RPMI8226 (cell line): ENCODE results near the gene TMEM255B.
"Not testable (repeated sequence)": the region's sequence is repeated elsewhere in the genome, so short reads cannot be mapped to it uniquely, and the experiment has no call there.

Experiments used
- DNase-seq: peaks from one replicate; pipeline ENCODE4 v3.0.0-alpha.2; 2015

Gene TMEM255B

DNA sequence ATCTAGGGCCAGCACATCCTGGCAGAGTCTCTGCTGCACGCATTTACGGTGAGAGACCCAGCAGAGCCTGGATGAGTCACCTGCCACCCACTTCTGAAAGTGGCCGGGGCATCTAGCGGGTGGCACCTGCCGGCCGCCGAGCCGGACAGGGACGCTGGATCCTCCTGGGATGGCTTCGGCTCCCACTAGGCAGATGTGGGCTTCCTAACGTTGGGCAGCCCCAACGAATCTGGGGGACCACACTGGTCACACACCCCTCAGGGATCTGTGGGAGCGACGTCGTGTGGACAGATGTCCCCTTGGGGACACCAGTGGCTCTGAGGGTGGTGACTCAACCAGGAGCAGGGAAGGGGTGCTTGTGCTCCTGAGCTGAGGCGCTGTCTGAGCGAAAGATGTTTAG lies 32.2 kb downstream of the TMEM255B start:
- DNase-seq = no peak

DNA sequence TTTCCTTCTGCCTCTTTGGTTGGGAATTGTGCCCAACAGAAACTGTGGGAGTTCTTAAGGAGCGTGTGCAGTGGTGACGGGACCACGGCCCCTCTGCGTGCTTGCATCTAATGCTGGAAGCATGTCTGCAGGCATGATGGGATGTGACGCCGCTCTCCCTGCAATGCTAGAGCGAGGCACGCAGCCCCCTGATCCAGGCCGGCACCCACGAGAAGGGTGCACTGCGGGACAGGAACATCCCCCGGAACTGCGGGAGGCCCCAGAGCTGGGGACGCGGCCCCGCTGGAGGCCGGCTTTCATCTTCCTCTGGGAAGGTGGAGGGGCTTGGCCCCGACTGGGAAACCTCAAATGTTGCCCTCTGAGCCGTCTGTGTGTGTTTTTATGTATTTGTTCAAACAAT lies 32.7 kb downstream of the TMEM255B start:
- DNase-seq = no peak

DNA sequence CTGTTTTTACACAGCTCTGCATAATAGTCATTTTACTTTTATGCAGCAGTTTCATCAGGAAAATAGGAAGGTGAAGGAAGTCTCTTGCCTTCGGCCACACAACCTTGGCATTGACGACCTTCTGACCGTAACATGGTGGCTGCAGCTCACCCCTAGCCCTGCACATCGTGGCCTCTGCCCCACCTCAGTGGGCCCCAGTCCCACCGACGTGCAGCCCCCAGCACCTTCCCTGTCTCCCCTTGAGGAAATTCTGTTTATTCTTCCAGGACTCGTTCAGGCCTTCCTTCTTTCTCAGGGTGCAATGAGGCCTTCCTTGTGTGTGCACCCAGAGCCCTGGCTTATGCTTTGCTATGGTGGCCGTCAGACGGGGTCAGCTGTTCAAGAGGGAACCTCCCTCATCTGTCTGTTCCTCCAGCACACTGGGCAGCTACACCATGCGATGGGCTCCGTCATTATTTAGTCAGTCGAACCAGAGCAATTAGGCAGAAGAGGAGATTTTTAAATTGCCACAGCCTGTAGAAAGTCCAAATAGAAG lies 33.3 kb downstream of the TMEM255B start:
- DNase-seq = no peak

DNA sequence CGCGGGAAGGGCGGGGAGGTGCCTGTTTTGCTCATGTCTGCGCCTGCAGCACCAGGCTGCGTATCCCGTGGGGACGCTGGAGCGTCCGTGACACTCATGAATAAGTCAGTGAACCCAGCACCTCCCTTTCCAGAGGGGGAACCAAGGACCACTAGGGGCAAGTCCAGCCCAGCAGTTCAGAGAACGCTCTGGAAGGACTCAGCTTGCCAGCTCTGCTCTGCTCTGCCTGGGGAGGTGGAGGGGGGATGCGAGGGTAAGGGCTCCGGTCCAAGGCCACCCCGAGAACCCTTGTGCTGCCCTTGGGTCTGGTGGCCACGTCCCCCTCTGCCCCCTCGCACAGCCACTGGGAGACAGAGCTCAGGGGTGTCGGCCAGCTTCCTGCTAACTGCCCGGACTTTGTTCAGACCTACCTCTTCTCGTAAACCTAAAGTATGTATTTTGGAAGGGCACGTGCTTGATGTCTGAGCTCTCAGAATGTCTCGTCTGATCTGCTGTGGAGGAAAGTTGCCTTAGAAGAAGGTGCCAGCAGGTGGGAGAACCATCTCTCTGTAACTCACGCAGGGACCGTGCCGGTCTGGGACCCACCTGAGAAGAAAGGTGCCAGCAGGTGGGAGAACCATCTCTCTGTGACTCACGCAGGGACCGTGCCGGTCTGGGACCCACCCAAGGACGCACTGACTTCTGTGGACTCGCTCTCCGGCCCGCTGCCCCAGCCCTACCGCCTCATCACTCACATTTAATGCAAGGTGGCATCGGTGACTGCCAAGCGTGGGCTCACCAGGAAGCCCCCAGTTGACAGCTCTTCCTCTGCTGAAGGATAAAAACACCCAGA lies 34.1 kb downstream of the TMEM255B start:
- DNase-seq = no peak

DNA sequence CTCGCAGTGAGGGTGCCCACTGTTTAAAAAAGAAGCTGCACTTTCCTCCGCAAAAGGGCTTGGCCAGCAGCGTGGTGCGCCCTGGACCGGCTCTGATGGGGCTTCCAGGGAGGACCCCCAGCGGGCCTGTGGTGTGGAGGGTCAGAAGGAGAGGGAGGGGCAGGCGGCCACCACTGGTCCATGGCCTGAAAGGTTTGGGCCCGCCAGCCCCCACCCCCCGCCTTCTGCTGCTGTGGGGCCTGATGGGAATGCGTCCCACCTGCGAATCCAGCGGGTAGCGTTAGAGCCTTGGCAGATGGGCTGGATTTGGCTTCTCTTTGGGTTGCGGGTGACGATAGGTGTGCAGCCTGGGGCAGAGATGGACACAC lies 34.7 kb downstream of the TMEM255B start:
- no peak for DNase-seq

DNA sequence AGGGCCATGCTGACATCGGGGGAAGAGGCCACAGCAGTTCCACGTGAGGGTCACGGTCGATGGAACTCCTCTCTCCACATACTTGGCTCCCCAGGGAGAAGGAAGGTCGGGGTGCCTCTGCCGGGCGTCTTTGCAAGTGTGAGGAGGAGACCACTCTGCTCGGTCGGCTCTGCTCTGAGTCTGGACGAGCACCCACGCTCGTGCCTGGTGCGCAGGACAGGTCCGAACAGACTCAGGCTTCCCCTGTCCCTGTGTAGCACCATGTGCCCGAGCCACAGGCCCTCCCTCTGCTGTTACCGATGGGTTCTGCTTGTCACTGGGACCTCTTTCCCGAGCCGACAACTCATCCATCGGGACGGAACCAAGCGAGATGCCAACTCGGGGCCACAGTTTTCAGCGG lies 35.1 kb downstream of the TMEM255B start:
- no peak for DNase-seq

DNA sequence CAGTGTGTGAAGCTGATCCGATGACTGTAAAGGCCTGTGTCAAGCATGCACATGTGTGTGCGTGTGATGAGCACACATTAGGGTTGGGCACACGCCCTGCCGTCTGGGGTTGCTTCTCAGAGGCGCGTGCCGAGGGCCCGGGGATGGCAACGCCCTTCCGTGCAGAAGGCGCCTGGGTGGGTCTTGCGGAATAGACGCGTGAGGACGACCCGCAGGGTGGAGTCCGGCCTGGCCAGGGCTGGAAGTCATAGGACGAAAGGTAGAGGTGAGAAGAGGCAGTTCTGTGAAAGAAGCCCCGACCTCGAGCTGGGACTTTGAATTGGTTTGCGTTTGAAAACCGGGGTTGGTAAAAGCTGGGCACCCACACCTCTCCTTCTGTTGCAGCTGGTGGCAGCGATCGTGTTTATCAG lies 35.7 kb downstream of the TMEM255B start:
- DNase-seq = no peak

DNA sequence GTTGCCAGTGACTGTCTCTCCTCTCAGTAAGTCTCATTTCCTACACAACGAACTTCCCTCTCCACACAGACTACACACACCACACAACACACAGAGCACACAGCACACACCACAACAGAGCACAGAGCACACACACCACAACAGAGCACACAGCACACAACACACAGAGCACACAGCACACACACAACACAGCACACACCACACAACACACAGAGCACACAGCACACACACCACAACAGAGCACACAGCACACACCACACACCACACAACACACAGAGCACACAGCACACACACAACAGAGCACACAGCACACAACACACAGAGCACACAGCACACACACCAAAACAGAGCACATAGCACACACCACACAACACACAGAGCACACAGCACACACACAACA lies 36.3 kb downstream of the TMEM255B start:
- not testable (repeated sequence) for DNase-seq

DNA sequence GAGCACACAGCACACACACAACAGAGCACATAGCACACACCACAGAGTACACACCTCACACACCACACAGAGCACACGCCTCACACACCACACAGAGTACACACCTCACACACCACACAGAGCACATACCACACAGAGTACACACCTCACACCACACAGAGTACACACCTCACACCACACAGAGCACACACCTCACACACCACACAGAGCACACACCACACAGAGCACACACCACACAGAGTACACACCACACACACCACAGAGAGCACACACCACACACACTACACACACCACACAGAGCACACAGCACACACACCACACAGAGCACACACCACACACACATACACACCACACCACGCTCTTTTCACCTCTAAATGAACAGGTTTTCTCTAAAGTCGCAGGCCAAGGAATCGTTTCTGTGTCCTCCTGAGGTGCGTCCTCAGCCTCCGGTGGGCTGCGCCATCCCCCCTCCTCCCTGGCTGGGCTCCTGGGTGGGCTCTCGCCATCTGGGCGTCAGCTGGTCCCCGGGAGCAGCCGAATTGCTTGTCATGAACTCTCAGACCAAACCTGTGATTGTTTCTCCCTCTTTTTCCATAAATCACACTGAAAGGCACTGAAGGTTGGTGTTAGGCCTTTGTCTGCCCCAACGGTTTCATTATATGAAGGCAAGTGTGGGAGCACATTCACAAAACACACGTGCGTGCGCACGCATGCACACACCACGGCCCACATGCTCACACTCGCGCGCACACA lies 37.4 kb downstream of the TMEM255B start:
- no peak for DNase-seq

DNA sequence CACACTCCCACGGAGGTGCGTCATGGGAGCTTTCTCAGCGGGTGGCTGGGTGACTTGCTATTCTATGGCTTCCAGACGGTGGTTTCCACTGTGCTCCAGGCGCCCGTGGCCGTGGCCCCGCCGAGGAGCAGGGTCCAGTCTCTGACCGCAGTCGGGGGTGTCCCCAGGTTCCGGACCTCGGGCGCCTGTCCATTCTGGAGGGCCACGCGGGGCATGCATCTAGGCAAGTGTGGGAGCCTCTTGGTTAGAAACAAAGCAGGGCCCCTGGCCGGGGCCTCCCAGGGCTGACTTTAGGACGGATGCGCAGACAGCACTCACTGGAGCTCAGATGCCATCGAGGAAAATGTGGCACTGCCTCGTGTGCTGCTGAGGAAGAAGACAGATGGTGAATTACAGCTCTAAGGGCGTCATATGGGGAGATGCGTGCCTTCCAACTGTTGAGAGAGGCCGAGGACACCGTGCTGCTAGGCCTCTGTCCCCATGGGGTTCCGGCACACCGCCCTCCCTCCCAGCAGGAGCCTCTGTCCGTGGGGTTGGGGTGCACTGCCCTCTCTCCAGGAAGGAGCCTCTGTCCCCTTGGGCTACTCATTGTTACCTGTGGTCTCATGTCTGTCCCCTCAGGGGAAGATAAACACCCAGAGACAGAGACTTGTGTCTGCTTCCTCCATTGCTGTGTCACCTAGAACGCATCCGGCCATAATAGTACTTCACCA lies 38.1 kb downstream of the TMEM255B start:
- no peak for DNase-seq

DNA sequence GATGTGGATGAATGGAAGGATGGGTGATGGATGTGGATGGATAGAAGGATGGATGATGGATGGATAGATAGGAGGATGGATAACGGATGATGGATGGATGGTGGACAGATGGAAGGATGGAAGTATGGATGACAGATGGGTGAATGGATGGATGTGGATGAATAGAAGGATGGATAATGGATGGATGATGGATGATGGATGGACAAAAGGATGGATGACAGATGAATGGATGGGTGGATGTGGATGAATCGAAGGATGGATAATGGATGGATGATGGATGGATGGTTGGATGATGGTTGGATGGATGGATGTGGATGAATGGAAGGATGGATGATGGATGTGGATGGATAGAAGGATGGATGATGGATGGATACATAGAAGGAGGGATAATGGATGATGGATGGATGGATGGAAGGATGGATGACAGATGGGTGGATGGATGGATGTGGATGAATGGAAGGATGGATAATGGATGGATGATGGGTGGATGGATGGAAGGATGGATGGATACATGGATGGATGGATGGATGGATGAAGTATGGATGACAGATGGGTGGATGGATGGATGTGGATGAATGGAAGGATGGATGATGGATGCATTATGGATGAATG lies 39.3 kb downstream of the TMEM255B start:
- DNase-seq = no peak

DNA sequence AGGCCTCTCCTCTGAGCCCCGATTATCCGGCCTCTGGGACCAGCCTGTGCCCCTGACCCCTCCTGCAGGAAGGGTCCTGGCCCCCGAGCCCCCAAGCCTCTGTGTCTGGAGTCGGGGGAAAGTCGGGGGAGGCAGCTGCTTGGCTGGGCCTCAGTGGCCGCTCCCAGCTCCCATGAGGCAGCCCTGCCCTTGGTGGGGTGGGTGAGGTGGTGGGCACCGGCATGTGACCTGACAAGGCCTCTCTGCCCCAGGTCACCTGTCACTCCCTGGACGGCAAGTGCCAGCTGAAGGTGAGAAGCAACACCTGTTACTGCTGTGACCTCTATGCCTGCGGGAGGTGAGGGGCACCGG lies 41.5 kb downstream of the TMEM255B start:
- no peak for DNase-seq

DNA sequence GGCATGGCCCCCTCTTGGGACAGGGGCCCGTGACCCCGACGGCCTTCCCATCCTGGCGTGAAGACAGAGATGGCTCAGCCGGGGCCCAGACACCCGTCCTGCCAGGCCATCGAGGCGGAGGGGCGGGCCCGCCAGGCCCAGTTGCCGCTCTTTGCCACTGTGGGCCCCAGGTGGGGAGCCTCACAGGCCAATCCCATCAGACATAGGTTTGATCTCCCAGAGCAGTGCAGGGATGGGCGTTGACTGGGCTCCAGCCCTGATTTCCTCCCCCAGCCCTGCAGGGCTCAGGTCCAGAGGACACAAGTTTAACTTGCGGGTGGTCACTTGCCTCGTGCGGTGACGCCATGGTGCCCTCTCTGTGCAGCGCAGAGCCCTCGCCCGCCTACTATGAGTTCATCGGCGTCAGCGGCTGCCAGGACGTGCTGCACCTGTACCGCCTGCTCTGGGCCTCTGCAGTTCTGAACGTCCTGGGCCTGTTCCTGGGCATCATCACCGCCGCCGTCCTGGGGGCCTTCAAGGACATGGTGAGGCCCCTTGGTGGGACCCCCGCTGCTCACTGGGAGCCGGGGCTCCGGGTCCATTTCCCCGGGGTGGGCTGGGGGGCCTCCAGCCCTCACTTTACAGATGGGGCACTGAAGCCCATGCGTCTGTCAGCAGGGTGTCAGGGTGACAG lies 42.4 kb downstream of the TMEM255B start:
- no peak for DNase-seq

DNA sequence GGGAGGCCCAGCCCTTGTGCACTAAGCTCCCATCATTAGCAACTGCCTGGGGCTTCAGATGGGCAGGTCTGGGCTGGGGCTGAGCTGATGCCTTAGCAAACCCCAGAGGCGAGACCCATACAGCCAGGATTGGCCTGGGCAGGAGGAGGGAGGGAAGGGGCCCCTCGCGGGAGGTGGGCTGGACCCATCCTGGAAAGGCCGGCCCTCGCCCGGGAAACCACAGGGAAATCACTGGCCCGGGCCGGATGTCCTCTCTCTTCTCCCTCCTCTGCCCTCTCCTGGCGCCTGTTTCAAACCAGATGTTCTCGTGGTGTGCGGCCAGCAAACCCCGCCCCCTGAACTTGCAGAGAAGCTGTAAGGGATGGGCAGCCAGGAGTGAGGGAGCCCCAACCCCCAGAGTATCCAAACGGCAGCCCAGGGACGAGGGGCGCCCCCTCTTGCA lies 43.1 kb downstream of the TMEM255B start:
- DNase-seq = peak; percentile 47

DNA sequence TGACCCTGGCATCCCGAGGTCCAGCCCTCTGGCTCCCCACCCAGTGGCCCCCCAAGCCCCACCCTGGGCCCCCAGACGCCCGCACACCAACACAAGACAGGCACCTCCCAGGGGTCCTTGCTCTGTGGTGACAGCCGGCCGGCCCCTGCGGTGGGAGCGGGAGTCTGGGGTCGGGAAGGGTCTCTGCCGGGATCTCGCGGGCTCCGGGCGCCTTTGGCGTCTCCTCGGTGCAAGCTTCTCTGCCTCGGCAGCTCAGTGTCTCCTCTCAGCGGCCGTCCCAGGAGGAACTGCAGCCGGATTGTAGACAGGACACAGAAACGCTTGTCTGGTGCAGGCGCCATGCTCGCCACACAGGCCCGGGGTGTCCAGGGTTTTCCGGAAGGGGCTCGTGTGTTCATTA lies 43.7 kb downstream of the TMEM255B start:
- no peak for DNase-seq

DNA sequence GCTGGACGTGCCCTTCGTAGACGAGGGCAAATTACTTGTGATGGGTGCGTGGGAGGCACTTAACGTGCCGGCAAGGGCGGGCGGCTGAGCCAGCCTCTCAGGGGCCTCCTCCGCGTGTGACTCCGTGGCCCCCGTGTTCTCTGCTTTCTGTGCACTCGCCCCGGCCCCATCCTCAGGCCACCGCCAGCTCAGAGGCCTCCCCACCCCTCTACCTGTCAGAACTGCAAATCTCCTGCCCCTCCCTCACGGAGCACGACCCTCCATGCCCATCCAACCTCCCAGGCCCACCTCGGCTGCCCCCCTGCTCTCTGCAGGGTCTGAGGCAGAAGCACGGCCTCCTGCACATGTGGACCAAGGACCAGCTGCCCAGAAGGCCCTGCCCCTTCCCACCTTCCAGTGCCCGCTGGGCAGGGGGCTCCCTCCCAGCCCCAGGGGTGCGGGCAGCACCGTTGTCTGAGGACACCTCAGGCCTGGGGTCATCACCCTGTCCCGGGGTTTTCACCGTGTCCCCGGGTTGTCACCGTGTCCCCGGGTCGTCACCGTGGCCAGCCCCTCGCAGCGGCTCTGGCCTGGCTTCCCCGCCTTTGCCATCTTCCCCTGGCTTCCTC lies 44.5 kb downstream of the TMEM255B start:
- DNase-seq = no peak

DNA sequence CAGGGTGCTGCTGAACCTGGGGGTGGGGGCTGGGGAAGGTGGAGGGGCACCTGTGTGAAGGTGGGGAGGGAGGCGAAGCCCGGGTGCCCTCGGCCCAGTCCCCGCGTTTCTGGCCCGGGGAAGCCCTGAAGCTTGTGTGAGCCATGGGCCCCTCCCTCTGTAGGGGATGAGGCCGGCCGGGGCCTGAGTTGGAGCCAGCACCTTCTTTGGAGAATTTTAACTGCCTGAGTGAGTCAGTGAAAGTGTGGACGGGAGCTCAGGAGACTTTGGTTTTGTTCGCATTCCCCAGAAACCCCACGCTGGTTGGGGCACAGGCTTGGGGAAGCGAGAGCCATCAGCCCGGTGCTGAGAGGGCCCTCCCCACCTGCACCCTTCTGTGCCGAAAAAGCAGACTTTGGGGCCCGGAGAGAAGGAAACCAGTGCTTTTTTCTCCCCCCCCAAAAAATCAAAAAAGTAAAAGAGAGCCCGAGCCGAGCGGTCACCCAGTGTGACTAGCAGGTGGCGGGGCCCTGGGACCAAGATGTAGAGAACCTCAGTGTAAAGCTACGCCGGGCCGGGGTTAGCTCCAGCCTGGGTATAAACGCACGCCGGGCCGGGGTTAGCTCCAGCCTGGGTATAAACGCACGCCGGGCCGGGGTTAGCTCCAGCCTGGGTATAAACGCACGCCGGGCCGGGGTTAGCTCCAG lies 45.1 kb downstream of the TMEM255B start:
- DNase-seq = no peak

DNA sequence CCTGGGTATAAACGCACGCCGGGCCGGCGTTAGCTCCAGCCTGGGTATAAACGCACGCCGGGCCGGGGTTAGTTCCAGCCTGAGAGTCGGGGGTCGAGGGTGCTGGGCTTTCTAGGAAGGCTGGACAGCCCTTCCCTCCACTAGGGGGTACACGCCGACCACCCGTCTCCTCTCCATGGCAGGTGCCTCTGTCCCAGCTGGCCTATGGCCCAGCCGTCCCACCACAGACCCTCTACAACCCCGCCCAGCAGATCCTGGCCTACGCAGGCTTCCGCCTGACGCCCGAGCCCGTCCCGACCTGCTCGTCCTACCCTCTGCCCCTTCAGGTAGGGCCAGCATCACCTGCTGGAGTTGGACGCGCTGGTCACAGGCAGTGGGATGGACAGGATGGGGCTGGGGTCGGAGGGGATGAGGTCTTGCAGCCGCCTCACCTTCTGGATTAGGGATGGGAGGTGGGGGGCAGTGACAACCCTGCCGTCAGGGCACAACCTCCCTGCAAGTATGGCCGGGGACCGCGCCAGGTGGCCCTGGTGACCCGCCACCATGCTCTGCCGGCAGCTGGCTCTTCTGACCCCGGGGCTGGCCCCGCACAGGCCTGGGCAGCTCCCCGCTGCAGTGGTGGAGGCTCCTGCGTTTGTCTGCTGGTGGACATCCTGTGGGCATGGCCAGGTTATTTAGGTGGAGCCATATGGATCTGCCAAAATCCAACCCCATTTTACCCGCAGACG lies 45.8 kb downstream of the TMEM255B start:
- DNase-seq = no peak

DNA sequence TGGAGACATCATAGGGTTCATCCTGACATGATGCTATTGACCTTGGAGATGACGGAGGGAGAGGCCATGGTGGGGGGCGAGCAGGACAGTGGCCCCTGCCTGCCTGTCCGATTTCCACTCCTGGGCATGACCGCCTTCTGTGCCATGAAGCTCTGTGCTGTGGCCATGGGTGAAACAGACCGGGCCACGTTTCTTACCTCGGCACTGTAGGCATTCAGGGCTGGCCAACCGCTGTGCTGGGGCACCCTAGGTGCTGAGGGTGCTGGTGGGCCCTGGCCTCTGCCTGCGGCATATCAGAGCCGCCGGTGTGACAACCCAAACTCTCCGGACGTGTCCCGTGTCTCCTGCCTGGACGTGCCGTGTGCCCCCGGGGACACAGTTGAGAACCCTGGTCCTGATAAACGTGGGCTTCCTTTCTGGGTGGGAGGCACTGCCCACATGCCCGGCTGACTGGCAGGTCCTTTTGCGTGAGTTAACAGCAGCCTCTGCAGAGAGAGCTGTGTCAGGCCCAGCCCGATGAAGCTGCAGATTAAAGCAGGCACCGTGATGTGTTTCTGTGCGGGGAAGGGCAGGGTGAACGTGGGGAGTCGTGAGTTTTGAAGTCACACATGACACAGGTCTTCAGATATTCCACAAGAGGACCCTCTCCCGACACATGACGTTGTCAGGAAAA lies 46.5 kb downstream of the TMEM255B start:
- DNase-seq = no peak

DNA sequence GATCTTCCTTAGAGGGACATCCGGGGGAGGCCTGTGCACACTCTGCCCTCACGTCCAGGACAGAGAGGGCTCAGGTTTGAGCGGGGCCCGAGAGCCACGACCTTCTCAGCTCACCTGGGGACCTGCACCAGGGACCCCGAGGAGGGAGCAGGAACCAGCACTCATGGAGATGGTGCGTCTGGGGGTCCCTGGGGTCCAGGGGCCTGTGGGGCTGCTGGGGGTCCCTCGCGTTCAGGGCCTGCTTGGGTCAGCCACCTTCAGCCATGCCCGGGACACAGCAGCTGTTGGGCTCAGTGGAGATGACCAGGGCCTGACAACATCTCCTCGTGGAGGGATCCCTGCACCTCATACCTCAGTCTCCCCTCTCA lies 47.1 kb downstream of the TMEM255B start:
- DNase-seq = no peak
